HepG2 (cell line): ENCODE measurements around the gene TYW1B. TPM values are rescaled to one million over a fixed set of nuclear protein-coding genes. Genes with fewer than 3 reads are reported as not detected.

Experiments
- ATAC-seq: fragments of 200-7000 bp; cut with Tn5 transposase; 3 replicates; pipeline ENCODE4 v1.9.1; 2020; ENCODE audit warnings: mild to moderate bottlenecking, moderate library complexity
- BruUV-seq: library from RNA; stranded (reverse); fragments of 400-500 nt; replicated peaks from 2 replicates; lab custom pipeline; 2021; lab: Mats Ljungman, UMichigan
- CTCF ChIA-PET: fragments of 300-600 bp; formaldehyde crosslinking; extraction: SDS; loops from one replicate; lab custom pipeline; 2021; ENCODE audit warnings: low total read pairs, inconsistent platforms, low intra/inter-chr PET ratio; lab: Yijun Ruan, JAX
- POLR2A ChIA-PET: fragments of 350-600 bp; sonication (Branson Sonifier 250); formaldehyde crosslinking; loops from one replicate; lab custom pipeline; 2020; ENCODE audit warnings: antibody characterized with exemption, inconsistent platforms; lab: Yijun Ruan, JAX
- DNase-seq: peaks from one replicate; pipeline ENCODE4 v3.0.0-alpha.2; 2015; ENCODE audit warnings: low spot score
- FAIRE-seq: peaks from 3 replicates; lab custom pipeline; 2011; peaks lifted over from hg19 to GRCh38; lab: Jason Lieb, UNC
- H2AFZ ChIP-seq: one replicate; pipeline ENCODE4 v1.6.1; 2011; ENCODE audit warnings: low read length, inconsistent platforms
- H3K27ac ChIP-seq: fragments of 300-600 bp; 3 replicates; pipeline ENCODE4 v1.8.0; 2011; ENCODE audit warnings: mixed run types, mild to moderate bottlenecking, mixed read lengths, low read length, inconsistent platforms; ENCODE audit not compliant: insufficient read depth; ENCODE audit errors: extremely low read length
- H3K27me3 ChIP-seq, 2 experiments: fragments of 200-600 bp in 1 of 2; 2 replicates in 1 of 2; 3 replicates in 1 of 2; pipeline versions ENCODE4 v1.6.0 to v1.8.0; 2011; ENCODE audit warnings: low read length in 2 of 2, mild to moderate bottlenecking in 2 of 2, moderate library complexity in 2 of 2, inconsistent platforms in 1 of 2; ENCODE audit not compliant: insufficient read depth in 2 of 2, control insufficient read depth in 1 of 2
- H3K36me3 ChIP-seq, 2 experiments: fragments of 200-600 bp in 1 of 2; replicated peaks in 1 of 2; 2 replicates in 1 of 2; 3 replicates in 1 of 2; pipeline versions ENCODE4 v1.5.1 to v1.8.0; 2011; ENCODE audit warnings: low read length in 2 of 2, inconsistent platforms in 1 of 2; ENCODE audit not compliant: insufficient read depth in 2 of 2, control insufficient read depth in 1 of 2
- H3K4me1 ChIP-seq: 2 replicates; pipeline ENCODE4 v1.5.1; 2012; ENCODE audit warnings: low read length, inconsistent platforms; ENCODE audit not compliant: insufficient read depth
- H3K4me2 ChIP-seq: 2 replicates; pipeline ENCODE4 v1.6.0; 2011; ENCODE audit warnings: low read depth, low read length, inconsistent platforms
- H3K4me3 ChIP-seq, 3 experiments: fragments of 200-600 bp in 1 of 3; sonication (generic), shearing (Covaris generic) in 1 of 3; replicated peaks in 1 of 3; 2 replicates each; pipeline ENCODE4 v1.5.1; 2011 to 2016; ENCODE audit warnings: low read length in 3 of 3, inconsistent platforms in 2 of 3, low read depth in 2 of 3, mild to moderate bottlenecking in 2 of 3, control low read depth in 1 of 3, mixed read lengths in 1 of 3; ENCODE audit not compliant: insufficient read depth in 1 of 3
- H3K79me2 ChIP-seq: one replicate; pipeline ENCODE4 v1.6.1; 2011; ENCODE audit warnings: low read length, inconsistent platforms; ENCODE audit not compliant: insufficient read depth
- H3K9ac ChIP-seq: 2 replicates; pipeline ENCODE4 v1.6.0; 2011; ENCODE audit warnings: mild to moderate bottlenecking, low read depth, low read length, inconsistent platforms; ENCODE audit not compliant: insufficient read depth
- H3K9me3 ChIP-seq: 2 replicates; pipeline ENCODE4 v1.5.1; 2012; ENCODE audit warnings: mild to moderate bottlenecking, low read length
- H4K20me1 ChIP-seq: 2 replicates; pipeline ENCODE4 v1.6.0; 2011; ENCODE audit warnings: inconsistent platforms, mild to moderate bottlenecking, low read length, moderate library complexity; ENCODE audit not compliant: insufficient read depth
- AGO1 ChIP-seq: fragments of 200-400 bp; formaldehyde crosslinking; IDR thresholded peaks from 2 replicates; pipeline ENCODE4 v1.6.1; 2017; ENCODE audit warnings: mild to moderate bottlenecking, low read depth, low read length, moderate library complexity; ENCODE audit not compliant: poor library complexity, severe bottlenecking
- ATM ChIP-seq: fragments of 450-650 bp; IDR thresholded peaks from 2 replicates; pipeline ENCODE4 v1.7.1; 2017; ENCODE audit warnings: mild to moderate bottlenecking, borderline replicate concordance
- FOXA3 ChIP-seq: IDR thresholded peaks from 2 replicates; pipeline ENCODE4 v1.6.1; 2016; ENCODE audit warnings: missing genetic modification reagents, missing compliant biosample characterization
- KDM1A ChIP-seq: IDR thresholded peaks from 2 replicates; pipeline ENCODE4 v1.6.1; 2016; ENCODE audit warnings: missing compliant biosample characterization
- NAIF1 ChIP-seq: sonication (generic); formaldehyde crosslinking; IDR thresholded peaks from 2 replicates; pipeline ENCODE4 v1.5.0; 2020; ENCODE audit warnings: mild to moderate bottlenecking, missing genetic modification reagents, borderline replicate concordance
- RXRB ChIP-seq: IDR thresholded peaks from 2 replicates; pipeline ENCODE4 v1.6.1; 2016; ENCODE audit warnings: borderline replicate concordance, missing genetic modification reagents, missing compliant biosample characterization
- SP2 ChIP-seq: sonication (generic); formaldehyde crosslinking; IDR thresholded peaks from 2 replicates; pipeline ENCODE4 v1.5.1; 2020; ENCODE audit warnings: mild to moderate bottlenecking, missing genetic modification reagents
- ZBTB25 ChIP-seq: IDR thresholded peaks from 2 replicates; pipeline ENCODE4 v1.6.1; 2018; ENCODE audit warnings: missing genetic modification reagents
- ZFP90 ChIP-seq: sonication (generic); formaldehyde crosslinking; IDR thresholded peaks from 2 replicates; pipeline ENCODE4 v1.8.0; 2022; ENCODE audit warnings: missing genetic modification reagents, mild to moderate bottlenecking, inconsistent platforms, borderline replicate concordance
- ZNF512B ChIP-seq: sonication (generic); formaldehyde crosslinking; IDR thresholded peaks from 2 replicates; pipeline ENCODE4 v1.5.1; 2020; ENCODE audit warnings: missing genetic modification reagents, mild to moderate bottlenecking, borderline replicate concordance
- ZNF556 ChIP-seq: sonication (generic); formaldehyde crosslinking; IDR thresholded peaks from 2 replicates; pipeline ENCODE4 v1.4.0; 2020; ENCODE audit warnings: mild to moderate bottlenecking, missing genetic modification reagents, borderline replicate concordance
- ZNF720 ChIP-seq: sonication (generic); formaldehyde crosslinking; IDR thresholded peaks from 2 replicates; pipeline ENCODE4 v1.4.0; 2020; ENCODE audit warnings: missing genetic modification reagents
- WGBS: methylation state at CpG from one replicate; pipeline ENCODE4 v1.1.6; 2017; ENCODE audit warnings: low lambda C conversion rate; 5-methylcytosine and 5-hydroxymethylcytosine counted together
- in situ Hi-C: cut with HindIII; loops from 2 replicates; pipeline ENCODE4 v1.10.0; 2017; ENCODE audit warnings: low pct_unique_long_range_greater_than_20kb; ENCODE audit not compliant: extremely low pct_ligation_motif_present
- intact Hi-C: fragments of 100-400 bp; cut with micrococcal nuclease; formaldehyde crosslinking; loops from one replicate; pipeline ENCODE4 v1.10.0; 2022; ENCODE audit not compliant: unreplicated experiment
- polyA plus RNA-seq, 8 experiments: library from polyadenylated mRNA; depleted of rRNA in 3 of 8; stranded (reverse) in 7 of 8; unstranded in 1 of 8; fragments of >200 nt; fragmentation: Illumina TruSeq in 4 of 8; extraction: Trizol in 4 of 8; gene quantifications; 2 replicates each; pipeline versions ENCODE4 v1.2.1 to v1.2.3, GENCODE V29; 2011 to 2016; ENCODE audit warnings: low read depth in 4 of 8, missing spikeins in 1 of 8, mixed read lengths in 1 of 8; ENCODE audit not compliant: insufficient read depth in 1 of 8
- total RNA-seq, 5 experiments: library from RNA; depleted of rRNA; stranded (reverse); fragments of >200 nt; fragmentation: Illumina TruSeq; extraction: Trizol; gene quantifications; 2 replicates each; pipeline ENCODE4 v1.2.3, GENCODE V29; 2016; ENCODE audit warnings: low read depth in 1 of 5

TYW1B gene
- total and polyA plus RNA-seq, 2 of the 13 experiments (the other 11 are each of a cell fraction or from before 2014, with no cell fraction given) = 2.0 to 5.5 TPM

GRCh38 chr7:72704894-72705293 lies 123.1 kb downstream of the TYW1B start:
- POLR2A ChIA-PET = no interaction called here
- no TSS peak for BruUV-seq
- CTCF ChIA-PET = no interaction called here
- no peaks in the 10 kb centered on the region; a peak in 1 of 5 replicates for H3K36me3 ChIP-seq
- TF ChIP-seq KDM1A = no peak
- TF ChIP-seq ZNF556 (CRISPR knock-in tag) = no peak
- no peak for TF ChIP-seq ZNF720 (CRISPR knock-in tag)
- TF ChIP-seq ZBTB25 (CRISPR knock-in tag) = no peak
- TF ChIP-seq NAIF1 (CRISPR knock-in tag) = no peak
- TF ChIP-seq FOXA3 (CRISPR knock-in tag) = no peak
- TF ChIP-seq ZNF512B (CRISPR knock-in tag) = no peak
- no peak for TF ChIP-seq AGO1
- no peak for TF ChIP-seq ZFP90
- TF ChIP-seq SP2 (CRISPR knock-in tag) = no peak
- no peak for TF ChIP-seq RXRB (CRISPR knock-in tag)
- TF ChIP-seq ATM = no peak
- WGBS = 93% methylated on average over 3 of the region's 3 CpGs
- H2AFZ ChIP-seq = no peak overlapping the region
- in situ Hi-C loops = no loop called here
- H4K20me1 ChIP-seq = no peaks in the 10 kb centered on the region
- no peak for ATAC-seq
- no peak overlapping the region for H3K9ac ChIP-seq
- no peaks in the 10 kb centered on the region for H3K79me2 ChIP-seq
- H3K9me3 ChIP-seq = no peaks in the 10 kb centered on the region
- no peaks in the 10 kb centered on the region for H3K4me1 ChIP-seq
- H3K4me2 ChIP-seq = no peak overlapping the region
- DNase-seq = no peak
- no peak overlapping the region for H3K4me3 ChIP-seq
- H3K27ac ChIP-seq = no peak overlapping the region
- intact Hi-C loops = no loop called here
- no peak for FAIRE-seq
- H3K27me3 ChIP-seq = no peaks in the 10 kb centered on the region
